NCI-H748 (cell line): Measurements from ENCODE around the gene TPSG1.

ENCODE experiments used
- DNase-seq: peaks from one replicate; lab custom pipeline; 2025; ENCODE audit not compliant: unreplicated experiment; lab: John Stamatoyannopoulos, UW

The TPSG1 gene

GRCh38 chr16:1181404-1182315 lies 43.4 kb downstream of the TPSG1 start:
- DNase-seq: no peak

- no peak for DNase-seq
Observed at GRCh38 chr16:1180549-1181403, 44.3 kb downstream of the TPSG1 start.

- DNase-seq: no peak
Observed at GRCh38 chr16:1178295-1178910, 46.7 kb downstream of the TPSG1 start.

- DNase-seq: no peak
Observed at GRCh38 chr16:1177750-1178149, 47.3 kb downstream of the TPSG1 start.

- no peak for DNase-seq
Observed at GRCh38 chr16:1177053-1177452, 48.0 kb downstream of the TPSG1 start.

- no peak for DNase-seq
Observed at GRCh38 chr16:1176280-1176897, 48.7 kb downstream of the TPSG1 start.

- no peak for DNase-seq
Observed at GRCh38 chr16:1175566-1176279, 49.3 kb downstream of the TPSG1 start.

GRCh38 chr16:1174477-1175357 lies 50.4 kb downstream of the TPSG1 start:
- DNase-seq: no peak

- no peak for DNase-seq
Observed at GRCh38 chr16:1173788-1174451, 51.1 kb downstream of the TPSG1 start.

- DNase-seq: no peak
Observed at GRCh38 chr16:1172651-1173050, 52.4 kb downstream of the TPSG1 start.

- DNase-seq: no peak
Observed at GRCh38 chr16:1171854-1172428, 53.1 kb downstream of the TPSG1 start.
